ENCODE measurements around the gene HOXA6.

- TF ChIP-seq CTCF (IDR thresholded peaks at IDR 0.05; ENCODE audit: poor library complexity, severe bottlenecking) (no peak), EZH2 (IDR thresholded peaks at IDR 0.05; ENCODE audit: borderline replicate concordance, insufficient read depth, low read length, poor library complexity, severe bottlenecking) (peak; percentile 72), EP300 (conservative IDR thresholded peaks at IDR 0.05; ENCODE audit: poor library complexity, severe bottlenecking) (no peak), TAF1 (IDR thresholded peaks at IDR 0.05; ENCODE audit: low read depth) (no peak), RAD21 (conservative IDR thresholded peaks at IDR 0.05) (no peak), MXI1 (conservative IDR thresholded peaks at IDR 0.05; ENCODE audit: poor library complexity, severe bottlenecking) (no peak), REST (IDR thresholded peaks at IDR 0.05; ENCODE audit: borderline replicate concordance) (no peak)
Observed at GRCh38 chr7:27122077-27122910, 25.3 kb downstream of the HOXA6 start.

All from neural cell (in vitro differentiated cells).